Endothelial cell of umbilical vein (primary cell): Measurements from ENCODE around the gene SSBP3. TPM values are rescaled to one million over a fixed set of nuclear protein-coding genes. Genes with fewer than 3 reads are reported as not detected.

Experiments used
- BruUV-seq: library from RNA; stranded (reverse); fragments of 400-500 nt; replicated peaks from 2 replicates; lab custom pipeline; 2021; lab: Mats Ljungman, UMichigan
- CTCF ChIA-PET: fragments of 300-600, 350-600 bp; sonication (Branson Sonifier 250); formaldehyde crosslinking; loops from one replicate; lab custom pipeline; 2021; ENCODE audit warnings: antibody characterized with exemption, inconsistent platforms; lab: Charles Lee
- POLR2A ChIA-PET: fragments of 300-600, 350-600 bp; sonication (Branson Sonifier 250); formaldehyde crosslinking; loops from one replicate; lab custom pipeline; 2021; ENCODE audit warnings: antibody characterized with exemption, inconsistent platforms; lab: Charles Lee
- DNase-seq: peaks from one replicate; pipeline ENCODE4 v3.0.0-alpha.2; 2011; ENCODE audit warnings: low read depth, low spot score
- FAIRE-seq: peaks from 2 replicates; lab custom pipeline; 2011; peaks lifted over from hg19 to GRCh38; lab: Jason Lieb, UNC
- H2AFZ ChIP-seq: 2 replicates; pipeline ENCODE4 v1.6.0; 2012; ENCODE audit warnings: low read depth, low read length, control low read depth, inconsistent platforms
- H3K27ac ChIP-seq: 2 replicates; pipeline ENCODE4 v1.5.1; 2011; ENCODE audit warnings: low read depth, mild to moderate bottlenecking, control low read depth, low read length, moderate library complexity; ENCODE audit not compliant: insufficient read depth
- H3K27me3 ChIP-seq, 2 experiments: 2 replicates each; pipeline versions ENCODE4 v1.6.0 to v1.6.1; 2011; ENCODE audit warnings: low read length in 2 of 2, mixed read lengths in 1 of 2; ENCODE audit not compliant: control insufficient read depth in 2 of 2, insufficient read depth in 2 of 2
- H3K36me3 ChIP-seq, 2 experiments: 2 replicates in 1 of 2; 3 replicates in 1 of 2; pipeline ENCODE4 v1.5.1; 2011; ENCODE audit warnings: low read length in 2 of 2, mild to moderate bottlenecking in 1 of 2, moderate library complexity in 1 of 2; ENCODE audit not compliant: control insufficient read depth in 2 of 2, insufficient read depth in 2 of 2; ENCODE audit errors: extremely low read depth in 1 of 2
- H3K4me1 ChIP-seq: 3 replicates; pipeline ENCODE4 v1.5.1; 2011; ENCODE audit warnings: mild to moderate bottlenecking, low read length; ENCODE audit not compliant: control insufficient read depth, insufficient read depth; ENCODE audit errors: extremely low read depth
- H3K4me2 ChIP-seq: 2 replicates; pipeline ENCODE4 v1.6.1; 2011; ENCODE audit warnings: low read length, control low read depth, mixed read lengths; ENCODE audit not compliant: insufficient read depth
- H3K4me3 ChIP-seq, 3 experiments: fragments of 200-600 bp in 1 of 3; sonication (generic), shearing (Covaris generic) in 1 of 3; replicated peaks in 1 of 3; 2 replicates each; pipeline ENCODE4 v1.5.1; 2011 to 2016; ENCODE audit warnings: control low read depth in 3 of 3, low read length in 3 of 3, mild to moderate bottlenecking in 2 of 3, inconsistent platforms in 1 of 3, low read depth in 1 of 3, moderate library complexity in 1 of 3; ENCODE audit not compliant: insufficient read depth in 1 of 3
- H3K79me2 ChIP-seq: 2 replicates; pipeline ENCODE4 v1.6.0; 2012; ENCODE audit warnings: low read length, inconsistent platforms; ENCODE audit not compliant: control insufficient read depth, insufficient read depth
- H3K9ac ChIP-seq: replicated peaks from 2 replicates; pipeline ENCODE3; 2011; ENCODE audit warnings: low read length, control low read depth; ENCODE audit not compliant: insufficient read depth; ENCODE audit errors: extremely low read depth
- H3K9me1 ChIP-seq: replicated peaks from 3 replicates; pipeline ENCODE4 v1.6.0; 2011; ENCODE audit warnings: mild to moderate bottlenecking, low read length; ENCODE audit not compliant: control insufficient read depth, insufficient read depth; ENCODE audit errors: extremely low read depth
- H3K9me3 ChIP-seq: replicated peaks from 2 replicates; pipeline ENCODE4 v1.5.1; 2012; ENCODE audit warnings: low read length, inconsistent platforms; ENCODE audit not compliant: control insufficient read depth, insufficient read depth
- H4K20me1 ChIP-seq: replicated peaks from 2 replicates; pipeline ENCODE3; 2011; ENCODE audit warnings: mild to moderate bottlenecking, low read length; ENCODE audit not compliant: control insufficient read depth, insufficient read depth; ENCODE audit errors: extremely low read depth
- EZH2 ChIP-seq: IDR thresholded peaks from 2 replicates; pipeline ENCODE4 v1.6.1; 2012; ENCODE audit warnings: borderline replicate concordance, low read depth, mild to moderate bottlenecking, moderate library complexity, low read length, inconsistent platforms; ENCODE audit not compliant: severe bottlenecking
- FOS ChIP-seq: IDR thresholded peaks from 2 replicates; pipeline ENCODE4 v1.6.1; 2011; ENCODE audit warnings: mild to moderate bottlenecking, low read length, moderate library complexity, borderline replicate concordance; ENCODE audit not compliant: insufficient read depth
- GATA2 ChIP-seq: IDR thresholded peaks from 2 replicates; pipeline ENCODE4 v1.7.0; 2011; ENCODE audit warnings: low read depth, mild to moderate bottlenecking, moderate library complexity, mixed read lengths, low read length; ENCODE audit not compliant: insufficient read length, insufficient read depth
- JUN ChIP-seq: IDR thresholded peaks from 2 replicates; pipeline ENCODE4 v1.6.1; 2011; ENCODE audit warnings: borderline replicate concordance, low read depth; ENCODE audit not compliant: insufficient read length, insufficient read depth
- MYC ChIP-seq: IDR thresholded peaks from one replicate; pipeline ENCODE4 v1.6.1; 2011; ENCODE audit warnings: mild to moderate bottlenecking, low read depth, low read length
- POLR2A ChIP-seq: IDR thresholded peaks from 2 replicates; pipeline ENCODE4 v1.6.1; 2012; ENCODE audit warnings: low read depth, mild to moderate bottlenecking, control low read depth, low read length
- POLR2AphosphoS5 ChIP-seq: IDR thresholded peaks from 2 replicates; pipeline ENCODE4 v1.6.1; 2012; ENCODE audit warnings: low read depth, mild to moderate bottlenecking, control low read depth, low read length, moderate library complexity; ENCODE audit not compliant: insufficient read depth
- dilution Hi-C: fragments of 300-500 bp; cut with MboI; formaldehyde crosslinking; loops from one replicate; pipeline ENCODE4 v1.15.0; 2019; ENCODE audit warnings: low sequenced_read_pairs; ENCODE audit not compliant: extremely low pct_ligation_motif_present
- intact Hi-C: fragments of 100-400 bp; cut with micrococcal nuclease; formaldehyde crosslinking; loops from one replicate; pipeline ENCODE4 v1.10.0; 2022
- polyA plus RNA-seq, 4 experiments: library from polyadenylated mRNA; depleted of rRNA in 3 of 4; stranded (reverse) in 3 of 4; unstranded in 1 of 4; fragments of >200 nt; gene quantifications; 2 replicates each; pipeline versions ENCODE4 v1.2.1 to v1.2.3, GENCODE V29; 2011 to 2012; ENCODE audit warnings: missing spikeins in 1 of 4
- total RNA-seq: library from RNA; stranded (reverse); gene quantifications from 2 replicates; pipeline ENCODE4 v1.2.3, GENCODE V29; 2021
- TF ChIP-seq, protein P1 (sequence below): IDR thresholded peaks from 2 replicates; pipeline ENCODE4 v1.6.1; 2011; ENCODE audit not compliant: insufficient read depth, insufficient read length

SSBP3 gene
- total and polyA plus RNA-seq, 2 donors (not counting 3 experiments of a cell fraction or from before 2014, with no cell fraction given), result 44.9 to 59.4 TPM

DNA sequence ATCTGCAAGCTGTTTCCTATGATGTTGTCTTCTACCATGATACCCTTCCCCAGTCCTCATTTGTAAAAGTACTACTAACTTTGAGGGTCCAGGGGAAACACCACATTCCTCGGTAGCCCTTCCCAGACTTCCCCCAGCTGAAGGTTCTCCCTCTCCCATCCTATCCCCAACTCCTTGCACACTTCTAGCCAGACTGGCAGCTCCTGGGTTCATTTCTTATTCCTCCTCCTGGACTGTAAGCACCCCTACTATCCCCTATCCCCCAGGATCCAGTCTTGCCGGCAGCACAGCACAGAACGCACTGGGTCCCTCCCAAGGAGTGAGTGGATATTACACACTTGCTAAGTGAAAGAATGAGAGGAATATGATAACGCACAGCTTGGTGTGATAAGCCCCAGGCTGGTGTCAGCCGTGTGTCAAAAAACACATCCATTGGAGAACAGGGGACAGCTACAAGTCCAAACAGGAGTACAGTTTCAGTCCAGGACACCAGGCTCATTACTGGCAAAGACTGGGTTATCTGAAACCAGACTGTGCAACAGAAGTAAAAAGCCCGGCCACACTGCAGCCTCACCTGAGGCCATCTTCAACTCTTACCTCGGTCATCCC lies 100.2 kb downstream of the SSBP3 start:
- dilution Hi-C loops, result no loop called here
- Histone ChIP-seq H3K9ac (no peak overlapping the region), H3K36me3 (no peaks in the 10 kb centered on the region), H3K4me2 (no peak overlapping the region), H2AFZ (no peak overlapping the region), H3K27me3 (no peaks in the 10 kb centered on the region), H3K4me1 (no peaks in the 10 kb centered on the region), H3K79me2 (peaks cover 43% of the 10 kb centered on the region), H3K9me3 (no peaks in the 10 kb centered on the region), H3K4me3 (no peak overlapping the region), H3K27ac (no peak overlapping the region), H4K20me1 (no peaks in the 10 kb centered on the region), H3K9me1 (no peaks in the 10 kb centered on the region)
- intact Hi-C loops, result no loop called here
- POLR2A ChIA-PET, result no interaction called here
- CTCF ChIA-PET, result interaction anchor here (0.7 to 2.6 kb wide), 4 partner anchors 11 to 185 kb away, joined by 3 to 10 read pairs (median 6); no protein-coding TSS in a partner anchor
- FAIRE-seq (no peak), DNase-seq (no peak)
- TF ChIP-seq FOS (no peak), MYC (no peak), POLR2A (no peak), EZH2 (no peak), POLR2AphosphoS5 (no peak), JUN (no peak), GATA2 (no peak)
- TF ChIP-seq, protein P1, sequence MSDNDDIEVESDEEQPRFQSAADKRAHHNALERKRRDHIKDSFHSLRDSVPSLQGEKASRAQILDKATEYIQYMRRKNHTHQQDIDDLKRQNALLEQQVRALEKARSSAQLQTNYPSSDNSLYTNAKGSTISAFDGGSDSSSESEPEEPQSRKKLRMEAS, result no peak
- BruUV-seq, result no TSS peak
